Colon (tissue), 2 donors: ENCODE measurements around the gene TPM3.
"Not testable (repeated sequence)": the region's sequence is repeated elsewhere in the genome, so short reads cannot be mapped to it uniquely, and the experiment has no call there.

Experiments used
- FAIRE-seq: peaks from 2 replicates; lab custom pipeline; 2012; peaks lifted over from hg19 to GRCh38; lab: Jason Lieb, UNC
- donor health status: control.
- donor health status: control.

Gene TPM3

GRCh38 chr1:154205778-154206177 is 13.9 kb upstream of the TPM3 start:
- FAIRE-seq, result not testable (repeated sequence)

GRCh38 chr1:154199563-154199879 is 7.6 kb upstream of the TPM3 start:
- no peak for FAIRE-seq

- no peak for FAIRE-seq
Measured at GRCh38 chr1:154198756-154199562, 7.1 kb upstream of the TPM3 start.

- no peak for FAIRE-seq
Measured at GRCh38 chr1:154193821-154194220, 1.9 kb upstream of the TPM3 start.

- no peak for FAIRE-seq
Measured at GRCh38 chr1:154192476-154192875, 576 bp upstream of the TPM3 start.

- no peak for FAIRE-seq
Measured at GRCh38 chr1:154190550-154190949, 1.4 kb downstream of the TPM3 start.

- no peak for FAIRE-seq
Measured at GRCh38 chr1:154186852-154187501, 4.9 kb downstream of the TPM3 start.

GRCh38 chr1:154186177-154186576 is 5.7 kb downstream of the TPM3 start:
- FAIRE-seq, result no peak

- FAIRE-seq, result no peak
Measured at GRCh38 chr1:154183046-154183915, 8.6 kb downstream of the TPM3 start.

- FAIRE-seq, result no peak
Measured at GRCh38 chr1:154182344-154183045, 9.4 kb downstream of the TPM3 start.

GRCh38 chr1:154181944-154182343 is 10.0 kb downstream of the TPM3 start:
- FAIRE-seq, result no peak

GRCh38 chr1:154179946-154180687 is 11.8 kb downstream of the TPM3 start:
- no peak for FAIRE-seq

GRCh38 chr1:154178911-154179811 is 12.7 kb downstream of the TPM3 start:
- no peak for FAIRE-seq

- FAIRE-seq, result no peak
Measured at GRCh38 chr1:154178013-154178412, 13.9 kb downstream of the TPM3 start.

GRCh38 chr1:154176337-154176736 is 15.6 kb downstream of the TPM3 start:
- no peak for FAIRE-seq

- no peak for FAIRE-seq
Measured at GRCh38 chr1:154174654-154175053, 17.2 kb downstream of the TPM3 start.

- no peak for FAIRE-seq
Measured at GRCh38 chr1:154171880-154172279, 20.0 kb downstream of the TPM3 start.

GRCh38 chr1:154171223-154171583 is 20.7 kb downstream of the TPM3 start:
- FAIRE-seq, result no peak

- no peak for FAIRE-seq
Measured at GRCh38 chr1:154170547-154171222, 21.2 kb downstream of the TPM3 start.

GRCh38 chr1:154167461-154167860 is 24.4 kb downstream of the TPM3 start:
- FAIRE-seq, result no peak
